ENCODE data around the gene SYT11.
"Not testable (repeated sequence)": the region's sequence is repeated elsewhere in the genome, so short reads cannot be mapped to it uniquely, and the experiment has no call there.

The SYT11 gene, protein sequence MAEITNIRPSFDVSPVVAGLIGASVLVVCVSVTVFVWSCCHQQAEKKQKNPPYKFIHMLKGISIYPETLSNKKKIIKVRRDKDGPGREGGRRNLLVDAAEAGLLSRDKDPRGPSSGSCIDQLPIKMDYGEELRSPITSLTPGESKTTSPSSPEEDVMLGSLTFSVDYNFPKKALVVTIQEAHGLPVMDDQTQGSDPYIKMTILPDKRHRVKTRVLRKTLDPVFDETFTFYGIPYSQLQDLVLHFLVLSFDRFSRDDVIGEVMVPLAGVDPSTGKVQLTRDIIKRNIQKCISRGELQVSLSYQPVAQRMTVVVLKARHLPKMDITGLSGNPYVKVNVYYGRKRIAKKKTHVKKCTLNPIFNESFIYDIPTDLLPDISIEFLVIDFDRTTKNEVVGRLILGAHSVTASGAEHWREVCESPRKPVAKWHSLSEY

DNA sequence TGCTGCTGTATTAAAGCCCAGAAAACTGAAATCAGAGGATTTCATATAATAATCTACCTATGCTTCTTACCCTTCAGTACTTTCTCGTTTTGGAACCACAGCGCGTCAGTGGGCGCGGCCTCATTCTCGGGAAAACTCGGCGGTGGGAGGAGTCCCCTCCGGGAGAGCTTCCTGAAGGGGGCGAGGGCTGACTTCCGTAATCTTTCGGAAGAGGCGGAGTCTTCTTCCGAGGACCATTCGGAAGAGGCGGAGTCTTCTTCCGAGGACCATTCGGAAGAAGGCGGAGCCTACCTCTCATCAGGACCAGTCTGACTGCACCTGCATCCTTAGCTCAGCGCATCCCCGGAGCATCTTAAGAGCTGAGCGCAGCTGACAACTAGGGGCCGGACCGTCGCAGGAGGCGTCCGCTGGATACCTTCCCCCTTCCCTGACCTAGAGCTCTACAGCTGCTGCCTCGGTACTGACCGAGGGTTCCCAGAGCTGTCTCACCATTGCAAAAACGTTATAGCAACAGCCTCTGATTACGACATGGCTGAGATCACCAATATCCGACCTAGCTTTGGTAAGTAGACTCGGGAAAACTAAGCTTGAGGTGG lies at the start of gene SYT11:
SYT11 (plus strand) TSS at position 334 of the 596 bp plus-strand sequence; CDS start at position 529, 195 bp downstream.
- DNase-seq = peak; percentile 99

DNA sequence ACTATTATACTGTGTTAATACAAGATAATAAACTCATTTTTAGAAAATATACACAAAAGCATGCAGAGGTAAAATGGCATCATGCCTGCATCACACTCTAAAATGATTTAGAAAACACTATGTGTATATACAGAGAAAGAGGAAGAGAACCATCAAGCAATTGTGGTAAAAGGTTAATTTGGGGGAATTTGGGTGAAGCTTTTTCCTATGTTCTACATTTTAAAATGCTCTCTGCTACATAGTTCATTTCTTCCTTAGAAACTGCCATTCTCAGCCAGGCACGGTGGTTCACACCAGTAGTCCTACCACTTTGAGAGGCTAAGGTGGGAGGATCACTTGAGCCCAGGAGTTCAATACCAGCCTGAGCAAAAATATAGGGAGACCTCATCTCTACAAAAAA lies 46.5 kb upstream of the SYT11 start:
- DNase-seq = no peak

DNA sequence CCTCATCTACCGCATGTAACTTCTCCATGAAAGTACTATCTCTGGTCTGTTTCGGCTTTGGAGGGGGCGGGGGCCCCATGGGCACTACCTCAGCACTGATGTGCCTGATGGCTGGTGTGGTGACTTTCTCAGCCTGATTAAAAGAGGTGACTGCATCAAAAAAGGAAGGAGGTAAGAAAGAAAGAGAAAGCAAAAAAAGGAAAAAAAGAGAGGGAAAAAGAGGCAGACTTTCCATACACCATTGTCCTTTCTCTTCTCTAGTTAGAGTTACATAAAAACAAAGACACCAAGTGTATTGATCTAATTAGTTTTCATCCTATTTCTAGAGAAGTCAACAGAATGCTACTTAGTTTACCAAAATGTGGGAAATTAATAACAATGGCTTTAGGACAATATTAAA lies 45.7 kb upstream of the SYT11 start:
- DNase-seq = no peak

DNA sequence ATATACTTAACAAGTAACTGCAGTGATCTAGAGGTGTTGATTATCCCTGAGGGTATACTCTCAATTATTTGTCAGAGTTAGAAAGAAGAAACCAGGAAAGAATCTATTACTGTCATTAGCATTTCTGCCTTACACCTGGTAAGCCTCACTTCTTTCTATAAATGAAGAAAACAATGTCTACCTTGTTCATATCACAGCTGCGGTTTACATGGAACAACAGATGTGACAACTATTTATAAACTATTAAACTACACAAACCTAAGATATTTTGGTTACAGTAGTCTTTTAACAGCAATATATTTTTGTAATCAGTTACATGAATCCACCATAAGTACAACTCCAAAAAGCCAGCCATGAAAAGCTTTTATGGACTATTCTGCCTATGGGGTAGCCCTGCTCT lies 43.0 kb upstream of the SYT11 start:
- DNase-seq = no peak

DNA sequence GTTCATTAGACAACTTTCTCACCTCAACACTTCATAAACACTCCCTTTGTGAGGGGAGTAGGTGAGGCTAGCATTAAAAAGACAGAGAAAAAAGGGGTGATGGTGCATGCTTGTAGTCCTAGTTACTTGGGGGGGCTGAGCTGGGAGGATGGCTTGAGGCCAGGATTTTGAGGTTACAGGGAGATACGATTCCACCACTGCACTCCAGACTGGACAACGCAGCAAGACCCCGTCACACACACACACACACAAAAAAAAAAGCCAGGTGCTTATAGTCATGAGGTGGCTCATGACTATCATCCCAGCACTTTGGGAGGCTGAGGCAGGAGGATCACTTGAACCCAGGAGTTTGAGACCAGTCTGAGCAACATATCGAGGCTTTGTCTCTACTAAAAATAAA lies 31.9 kb upstream of the SYT11 start:
- no peak for DNase-seq

DNA sequence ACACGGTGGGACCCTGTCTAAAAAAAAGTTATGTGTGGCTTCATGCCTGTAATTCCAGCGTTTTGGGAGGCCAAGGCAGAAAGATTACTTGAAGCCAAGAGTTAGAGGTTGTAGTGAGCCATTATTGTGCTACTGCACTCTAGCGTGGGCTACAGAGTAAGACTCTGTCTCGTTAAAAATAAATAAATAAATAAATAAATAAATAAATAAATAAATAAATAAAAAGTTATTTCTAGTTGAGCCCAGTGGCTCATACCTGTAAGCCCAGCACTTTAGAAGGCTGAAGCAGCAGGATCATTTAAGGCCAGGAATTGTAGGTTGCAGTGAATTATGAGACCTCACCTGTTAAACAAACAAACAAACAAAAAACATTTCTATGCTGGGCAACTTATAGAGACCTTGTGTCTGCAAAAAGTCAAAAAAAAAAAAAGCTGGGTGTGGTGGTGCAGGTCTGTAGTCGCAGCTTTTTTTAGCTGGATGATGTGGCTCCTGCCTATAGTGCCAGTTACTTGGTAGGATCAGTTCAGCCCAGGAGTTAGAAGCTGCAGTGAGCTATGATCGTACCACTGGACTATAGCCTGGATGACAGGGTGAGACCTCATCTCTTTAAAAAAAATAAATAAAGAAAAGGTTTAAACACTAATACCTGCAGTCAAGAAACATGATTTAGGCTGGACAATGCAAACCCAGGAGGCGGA lies 27.9 kb upstream of the SYT11 start:
- no peak for DNase-seq

DNA sequence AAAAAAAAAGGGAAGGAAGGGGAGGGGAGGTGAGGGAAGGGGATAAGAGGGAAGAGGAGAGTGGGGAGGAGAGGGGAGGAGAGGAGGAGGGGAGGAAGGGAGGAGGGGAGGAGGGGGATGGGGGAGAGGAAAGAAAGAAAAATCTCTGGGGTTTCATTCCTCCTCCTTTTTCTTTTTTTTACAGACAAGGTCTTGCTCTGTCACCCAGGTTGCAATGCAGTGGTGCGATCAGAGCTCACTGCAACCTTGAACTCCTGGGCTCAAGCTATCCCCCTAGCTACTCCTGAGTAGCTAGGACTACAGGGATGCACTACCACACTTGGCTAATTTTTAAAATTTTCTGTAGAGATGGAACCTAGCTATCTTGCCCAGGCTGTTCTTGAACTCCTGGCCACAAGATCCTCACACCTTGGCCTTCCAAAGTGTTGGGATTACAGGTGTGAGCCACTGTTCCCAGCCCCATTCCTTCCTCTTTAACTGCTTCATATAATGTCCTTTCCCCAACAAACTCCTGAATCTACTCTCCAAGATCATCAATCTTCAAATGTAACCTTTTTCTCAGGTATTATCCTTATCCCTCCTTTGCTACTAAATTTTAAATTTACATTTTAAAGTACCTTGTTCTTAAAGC lies 25.6 kb upstream of the SYT11 start:
- no peak for DNase-seq

DNA sequence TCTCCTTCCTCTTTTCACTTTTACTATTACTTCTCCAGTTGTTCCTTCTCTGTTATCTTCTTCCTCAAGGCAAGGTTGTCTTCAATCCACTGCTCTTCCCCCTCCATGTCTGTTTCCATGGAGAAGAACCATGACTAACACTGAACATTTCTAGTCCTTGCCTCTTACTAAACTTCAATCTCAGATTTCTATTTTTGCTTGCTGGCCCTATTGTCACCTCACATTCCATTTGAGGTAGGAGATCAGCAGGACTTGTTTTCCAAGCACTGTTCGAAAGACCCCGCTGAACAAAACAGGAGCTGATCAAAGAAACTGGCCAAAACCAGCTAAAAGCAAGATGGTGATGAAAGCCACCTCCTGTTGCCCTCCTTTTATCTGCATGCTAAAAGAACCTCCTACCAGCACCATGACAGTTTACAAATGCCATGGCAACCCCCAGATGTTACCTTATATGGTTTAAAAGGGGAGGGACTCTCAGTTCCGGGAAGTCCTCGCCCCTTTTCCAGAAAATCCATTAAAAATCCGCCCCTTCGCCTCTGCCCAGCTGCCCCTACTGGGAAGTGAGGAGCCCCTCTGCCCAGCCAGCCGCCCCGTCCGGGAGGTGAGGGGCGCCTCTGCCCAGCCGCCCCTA lies 25.0 kb upstream of the SYT11 start:
- DNase-seq = peak; percentile 44

DNA sequence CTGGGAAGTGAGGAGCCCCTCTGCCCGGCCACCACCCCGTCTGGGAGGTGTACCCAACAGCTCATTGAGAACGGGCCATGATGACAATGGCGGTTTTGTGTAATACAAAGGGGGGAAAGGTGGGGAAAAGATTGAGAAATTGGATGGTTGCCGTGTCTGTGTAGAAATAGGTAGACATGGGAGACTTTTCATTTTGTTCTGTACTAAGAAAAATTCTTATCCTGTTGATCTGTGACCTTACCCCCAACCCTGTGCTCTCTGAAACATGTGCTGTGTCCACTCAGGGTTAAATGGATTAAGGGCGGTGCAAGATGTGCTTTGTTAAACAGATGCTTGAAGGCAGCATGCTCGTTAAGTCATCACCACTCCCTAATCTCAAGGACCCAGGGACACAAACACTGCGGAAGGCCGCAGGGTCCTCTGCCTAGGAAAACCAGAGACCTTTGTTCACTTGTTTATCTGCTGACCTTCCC lies 24.4 kb upstream of the SYT11 start:
- not testable (repeated sequence) for DNase-seq

DNA sequence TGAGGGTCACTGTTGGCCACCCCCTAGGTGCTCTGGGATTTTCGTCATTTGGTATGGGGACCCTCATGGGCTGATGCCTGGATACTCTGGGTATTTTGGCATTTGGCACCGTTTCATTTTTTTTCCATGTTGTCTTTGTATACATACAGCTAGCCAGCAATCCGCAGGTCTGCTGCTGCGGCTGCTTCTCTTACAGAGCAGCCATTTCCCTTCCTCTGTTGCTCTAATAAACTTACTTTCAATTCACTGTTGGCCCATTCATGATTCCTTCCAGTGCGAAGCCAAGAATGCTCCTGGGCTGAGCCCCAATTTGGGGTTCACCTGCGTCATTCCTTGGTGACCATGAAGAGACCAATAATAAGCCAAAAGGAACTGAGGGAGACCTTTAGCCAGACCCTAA lies 23.8 kb upstream of the SYT11 start:
- no peak for DNase-seq

DNA sequence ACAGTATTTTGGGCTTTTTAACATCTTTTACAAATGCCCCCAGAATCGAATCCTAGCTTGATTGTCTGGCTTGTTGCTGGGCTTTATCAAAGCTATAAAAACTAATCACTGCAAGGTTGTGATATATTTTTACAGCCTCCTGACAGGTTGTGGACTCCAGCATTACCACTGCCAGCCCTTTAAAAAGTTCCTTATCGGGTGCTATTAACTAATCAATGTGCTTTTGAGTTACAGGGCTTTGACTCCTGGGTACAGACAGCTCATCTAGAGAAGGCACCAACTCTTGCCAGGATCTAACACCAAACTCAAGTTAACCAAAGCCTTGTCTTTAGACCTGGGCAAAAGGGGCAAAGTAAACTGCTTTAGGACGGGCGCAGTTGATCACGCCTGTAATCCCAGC lies 19.0 kb upstream of the SYT11 start:
- DNase-seq = no peak

DNA sequence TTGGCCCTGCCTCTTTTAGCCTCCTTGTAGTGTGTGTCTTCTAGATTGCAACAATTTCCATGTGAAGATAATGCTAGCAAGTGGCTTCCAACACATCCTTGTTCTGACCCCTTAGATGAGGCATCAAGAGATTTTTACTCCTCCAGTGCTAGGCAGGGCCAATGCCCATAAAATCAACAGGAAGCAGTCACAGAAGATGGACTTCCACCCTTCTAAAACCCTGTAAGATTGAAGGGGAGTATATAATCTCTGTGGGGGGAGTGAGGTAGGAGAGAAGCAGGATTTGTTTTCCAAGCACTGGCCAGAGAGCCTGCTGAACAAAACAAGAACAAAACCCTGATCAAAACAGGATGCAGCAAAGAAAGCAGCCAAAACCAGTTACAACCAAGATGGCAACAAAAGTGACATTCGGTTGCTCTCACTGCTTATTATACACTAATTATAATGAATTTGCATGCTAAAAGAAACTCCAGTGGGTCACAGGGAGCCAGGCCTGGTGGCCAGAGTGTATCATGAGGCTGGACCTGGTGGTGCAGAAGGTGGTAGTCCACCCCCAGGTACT lies 14.4 kb upstream of the SYT11 start:
- DNase-seq = no peak

DNA sequence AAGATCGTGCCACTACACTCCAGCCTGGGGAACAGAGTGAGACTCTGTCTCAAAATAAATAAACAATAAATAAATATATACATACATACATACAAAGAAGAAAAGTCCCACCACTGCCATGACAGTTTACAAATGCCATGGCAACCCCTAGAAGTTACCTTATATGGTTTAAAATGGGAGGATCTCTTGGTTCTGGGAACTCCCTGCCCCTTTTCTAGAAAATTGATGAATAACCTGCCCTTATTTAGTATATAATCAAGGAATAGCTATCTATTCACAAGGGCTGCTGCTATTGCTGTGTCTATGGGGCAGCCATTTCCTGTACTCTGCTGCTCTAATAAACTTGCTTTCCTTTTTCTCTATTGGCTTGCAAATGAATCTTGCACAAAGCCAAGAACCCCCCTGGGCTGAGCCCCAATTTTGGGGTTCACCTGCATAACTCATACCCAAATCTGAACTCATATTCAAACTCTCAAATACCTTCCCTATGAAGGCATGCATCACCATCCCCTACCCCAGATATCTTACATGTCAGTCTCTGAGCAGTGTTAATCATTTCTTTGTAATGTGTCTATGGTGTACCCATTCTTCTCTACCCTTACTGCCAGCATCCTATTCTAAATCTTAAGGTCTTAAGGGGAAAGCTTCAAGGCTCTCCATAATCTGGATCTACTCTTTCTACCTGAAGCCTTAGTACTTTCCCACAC lies 11.4 kb upstream of the SYT11 start:
- peak; percentile 48 for DNase-seq

DNA sequence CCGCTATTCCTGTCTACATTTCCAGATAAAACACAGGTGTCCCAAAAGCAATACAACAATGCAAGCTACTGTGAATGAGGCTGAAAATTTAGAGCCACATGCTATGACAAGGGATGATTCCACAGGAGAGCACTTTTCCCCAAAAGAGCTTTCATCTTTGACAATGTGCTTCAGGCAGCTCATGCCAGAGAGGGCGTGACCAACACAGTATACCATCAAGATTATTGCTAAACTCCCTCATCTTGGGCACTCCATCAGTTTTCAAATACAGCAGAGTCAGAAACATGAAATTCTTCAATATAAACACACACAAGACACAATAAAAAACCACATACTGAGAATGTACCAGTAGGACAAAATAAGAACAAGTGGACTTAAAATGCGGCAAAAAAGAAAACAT lies 9.0 kb upstream of the SYT11 start:
- DNase-seq = peak; percentile 27

DNA sequence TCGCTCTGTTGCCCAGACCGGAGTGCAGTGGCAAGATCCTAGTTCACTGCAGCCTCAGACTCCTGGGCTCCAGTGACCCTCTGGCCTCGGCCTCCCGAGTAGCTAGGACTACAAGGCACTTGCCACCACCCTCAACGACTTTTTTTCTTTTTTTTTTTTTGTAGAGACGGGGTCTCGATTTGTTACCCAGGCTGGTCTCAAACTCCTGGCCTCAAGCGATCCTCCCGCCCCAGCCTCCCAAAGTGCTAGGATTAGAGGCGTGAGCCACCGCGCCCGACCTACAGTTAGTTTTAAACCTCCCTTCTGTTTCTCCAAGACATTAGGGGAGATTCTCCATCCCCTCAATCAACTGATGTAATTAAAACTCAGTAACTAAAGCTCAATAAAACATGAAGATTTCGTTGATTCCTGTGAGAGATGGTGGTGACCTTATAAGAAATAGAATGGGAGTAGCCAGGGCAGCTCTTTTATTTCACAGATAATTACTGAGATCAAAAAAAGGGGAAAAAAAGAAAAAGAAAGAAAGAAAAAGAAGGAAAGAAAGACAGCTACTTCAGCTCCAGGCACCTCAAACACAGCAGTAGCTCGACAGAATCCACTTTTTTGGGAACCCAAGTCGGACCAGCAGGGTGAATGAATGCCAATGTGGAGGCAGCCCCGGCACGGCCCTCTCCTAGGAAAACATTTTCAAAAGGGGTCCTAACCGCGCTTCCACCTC lies 3.0 kb upstream of the SYT11 start:
- no peak for DNase-seq

DNA sequence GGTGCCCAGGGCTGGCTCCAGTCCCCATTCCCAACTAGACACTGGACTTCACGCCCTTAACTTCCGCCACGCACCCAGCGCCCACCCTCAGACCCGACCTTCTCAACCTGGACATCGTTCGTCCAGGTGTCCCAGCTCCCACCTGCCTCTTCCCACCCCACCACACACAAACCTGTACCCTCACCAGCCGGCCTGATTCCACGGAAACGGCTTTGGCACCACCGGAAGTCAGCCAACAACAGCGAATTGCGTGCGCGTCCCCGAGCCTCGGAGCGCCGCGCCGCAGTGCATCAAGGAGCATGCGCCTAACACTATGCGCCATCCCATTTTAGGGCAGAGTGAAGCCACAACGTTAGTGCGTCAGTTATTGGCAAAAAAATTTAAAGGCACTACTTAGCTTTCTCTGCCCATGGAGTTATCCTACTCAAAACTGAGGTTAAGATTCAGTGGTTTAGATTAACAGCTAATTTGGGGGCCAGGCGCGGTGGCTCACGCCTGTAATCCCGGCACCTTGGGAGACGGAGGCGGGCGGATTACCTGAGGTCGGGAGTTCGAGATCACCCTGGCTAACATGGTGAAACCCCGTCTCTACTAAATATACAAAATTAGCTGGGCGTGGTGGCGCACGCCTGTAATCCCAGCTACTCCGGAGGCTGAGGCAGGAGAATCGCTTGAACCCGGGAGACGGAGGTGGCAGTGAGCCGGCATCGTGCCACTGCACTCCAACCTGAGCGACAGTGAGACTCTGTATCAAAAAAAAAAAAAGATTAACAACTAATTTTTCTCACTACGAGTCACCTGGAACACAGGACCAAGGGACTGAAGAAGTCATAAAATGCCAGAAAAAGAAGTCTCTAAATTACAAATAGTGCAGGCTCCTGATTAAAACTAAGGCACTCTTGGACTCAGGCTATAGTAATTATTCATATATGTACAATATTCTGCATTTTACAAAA lies 2.1 kb upstream of the SYT11 start, which contains the start of gene GON4L:
GON4L (minus strand) TSS at position 240 of the 956 bp plus-strand sequence. CDS start 3,434 bp downstream, outside the sequence.
- DNase-seq = peak; percentile 97

DNA sequence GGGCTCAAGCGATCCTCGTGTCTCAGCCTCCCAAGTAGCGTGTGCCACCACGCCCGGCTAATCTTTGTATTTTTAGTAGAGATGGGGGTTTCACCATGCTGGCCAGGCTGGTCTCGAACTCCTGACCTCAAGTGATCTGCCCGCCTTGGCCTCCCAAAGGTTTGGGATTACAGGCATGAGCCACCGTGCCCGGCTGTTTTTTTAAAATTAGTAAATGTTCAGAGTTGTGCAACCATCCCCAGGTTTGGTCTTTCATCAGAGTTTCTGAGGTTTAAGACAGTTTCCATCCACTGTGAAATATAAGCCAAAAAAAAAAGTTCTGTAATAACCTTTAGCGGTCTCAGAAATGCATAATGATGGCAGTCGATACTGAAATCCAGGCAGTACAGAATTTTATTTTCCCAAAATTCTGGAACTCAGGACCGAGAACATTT lies 550 bp upstream of the SYT11 start:
- no peak for DNase-seq

DNA sequence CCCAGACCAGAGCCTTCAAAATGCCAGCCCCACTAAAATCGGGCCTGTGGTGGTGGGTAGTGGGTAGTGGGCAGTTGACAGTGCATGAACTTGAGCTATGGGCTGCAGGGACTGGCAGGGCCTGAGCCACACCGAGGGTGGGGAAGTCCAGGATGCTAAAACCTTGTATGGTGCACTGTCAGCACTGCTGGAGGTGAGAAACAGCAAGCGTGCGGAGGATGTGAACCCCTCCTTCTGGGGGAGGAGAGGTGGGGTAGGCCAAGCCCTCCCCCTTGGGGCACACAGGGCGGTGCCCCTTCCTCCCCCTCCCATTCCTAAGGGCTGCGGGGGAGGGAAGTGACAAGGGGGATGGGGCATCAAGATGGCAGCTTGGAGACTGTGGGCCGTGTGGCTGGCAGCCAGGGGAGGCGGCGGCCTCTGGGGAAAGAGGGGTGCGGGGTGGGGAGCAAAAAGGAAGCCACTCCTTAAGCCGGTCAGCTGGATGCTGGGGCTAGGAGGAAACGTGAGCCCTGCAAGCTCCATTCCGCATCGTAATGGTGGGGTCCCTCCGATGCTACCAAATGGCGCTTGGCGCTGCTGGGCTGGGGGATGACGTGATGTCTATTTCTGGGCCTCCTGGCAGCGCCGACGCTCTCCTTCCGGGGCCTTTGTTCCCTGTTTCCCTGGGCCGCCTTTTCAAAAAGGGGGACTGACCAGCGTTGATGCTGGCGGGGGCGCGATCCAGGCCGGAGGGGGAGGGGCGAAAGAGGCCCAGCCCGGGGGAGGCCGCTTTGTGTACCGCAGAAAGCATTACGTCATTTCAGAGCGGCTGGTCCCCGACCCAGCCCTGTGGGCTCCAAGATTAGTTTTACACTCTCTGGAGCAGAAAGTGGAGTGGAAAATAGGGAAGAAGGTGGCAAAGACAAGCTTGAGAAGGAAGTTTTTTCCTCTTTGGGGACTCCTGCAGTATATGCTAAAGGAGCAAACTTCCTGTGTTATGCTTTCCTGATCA lies 809 bp downstream of the SYT11 start:
- DNase-seq = peak; percentile 89
